ENCODE results near the gene DOCK9.

Gene DOCK9

GRCh38 chr13:98883998-98884397, 93.9 kb downstream of the DOCK9 start:
- Histone ChIP-seq H3K27me3 (ENCODE audit: control insufficient read depth in 2 of 2, insufficient read depth in 2 of 2, low read length in 2 of 2) (no peaks in the 10 kb centered on the region), H3K27ac (ENCODE audit: low read depth in 2 of 2, low read length in 2 of 2) (no peak overlapping the region), H3K36me3 (ENCODE audit: control insufficient read depth in 2 of 2, insufficient read depth in 2 of 2, low read length in 2 of 2) (peaks cover 44 to 51% of the 10 kb centered on the region in 2 donors), H3K9me3 (ENCODE audit: control insufficient read depth in 2 of 2, low read length in 2 of 2) (no peaks in the 10 kb centered on the region), H3K4me3 (ENCODE audit: low read length in 2 of 2) (no peak overlapping the region), H3K9ac (ENCODE audit: low read depth in 1 of 2, low read length in 2 of 2) (no peak overlapping the region), H3K4me1 (ENCODE audit: control insufficient read depth in 2 of 2, insufficient read depth in 2 of 2, low read length in 2 of 2) (no peaks in the 10 kb centered on the region)

DNA sequence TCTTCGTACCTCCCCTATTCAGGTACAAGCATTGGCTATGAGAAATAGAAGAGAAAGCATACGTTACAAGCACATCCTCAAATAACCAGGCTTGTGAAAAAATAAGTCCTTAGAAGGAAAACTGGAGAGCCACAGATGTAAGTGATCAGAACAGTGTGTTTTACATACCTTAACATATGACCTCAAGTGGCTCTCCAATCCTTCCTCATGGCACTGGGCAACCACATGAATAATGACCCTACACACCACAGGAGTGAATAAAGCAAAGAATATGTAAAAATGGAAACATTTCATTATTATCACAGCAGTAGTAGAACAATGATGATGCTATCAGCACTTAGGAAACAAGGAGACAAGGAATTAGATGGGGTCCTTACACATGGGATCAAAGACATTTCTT, 96.5 kb downstream of the DOCK9 start:
- H3K27ac ChIP-seq (ENCODE audit: low read depth in 2 of 2, low read length in 2 of 2) = no peak overlapping the region

GRCh38 chr13:98880677-98881076, 97.2 kb downstream of the DOCK9 start:
- Histone ChIP-seq H3K36me3 (ENCODE audit: control insufficient read depth in 2 of 2, insufficient read depth in 2 of 2, low read length in 2 of 2) (peaks cover 41 to 45% of the 10 kb centered on the region in 2 donors), H3K9me3 (ENCODE audit: control insufficient read depth in 2 of 2, low read length in 2 of 2) (no peaks in the 10 kb centered on the region), H3K27ac (ENCODE audit: low read depth in 2 of 2, low read length in 2 of 2) (no peak overlapping the region), H3K4me3 (ENCODE audit: low read length in 2 of 2) (no peak overlapping the region), H3K4me1 (ENCODE audit: control insufficient read depth in 2 of 2, insufficient read depth in 2 of 2, low read length in 2 of 2) (no peaks in the 10 kb centered on the region), H3K27me3 (ENCODE audit: control insufficient read depth in 2 of 2, insufficient read depth in 2 of 2, low read length in 2 of 2) (no peaks in the 10 kb centered on the region), H3K9ac (ENCODE audit: low read depth in 1 of 2, low read length in 2 of 2) (no peak overlapping the region)

More for the DNA sequence above, 96.5 kb downstream of the DOCK9 start:
- no peaks in the 10 kb centered on the region for H3K27me3 ChIP-seq (ENCODE audit: control insufficient read depth in 2 of 2, insufficient read depth in 2 of 2, low read length in 2 of 2)
- H3K4me1 ChIP-seq (ENCODE audit: control insufficient read depth in 2 of 2, insufficient read depth in 2 of 2, low read length in 2 of 2) = no peaks in the 10 kb centered on the region
- H3K9ac ChIP-seq (ENCODE audit: low read depth in 1 of 2, low read length in 2 of 2) = no peak overlapping the region
- H3K4me3 ChIP-seq (ENCODE audit: low read length in 2 of 2) = no peak overlapping the region
- no peaks in the 10 kb centered on the region for H3K9me3 ChIP-seq (ENCODE audit: control insufficient read depth in 2 of 2, low read length in 2 of 2)
- H3K36me3 ChIP-seq (ENCODE audit: control insufficient read depth in 2 of 2, insufficient read depth in 2 of 2, low read length in 2 of 2) = peaks cover 41 to 45% of the 10 kb centered on the region in 2 donors

DNA sequence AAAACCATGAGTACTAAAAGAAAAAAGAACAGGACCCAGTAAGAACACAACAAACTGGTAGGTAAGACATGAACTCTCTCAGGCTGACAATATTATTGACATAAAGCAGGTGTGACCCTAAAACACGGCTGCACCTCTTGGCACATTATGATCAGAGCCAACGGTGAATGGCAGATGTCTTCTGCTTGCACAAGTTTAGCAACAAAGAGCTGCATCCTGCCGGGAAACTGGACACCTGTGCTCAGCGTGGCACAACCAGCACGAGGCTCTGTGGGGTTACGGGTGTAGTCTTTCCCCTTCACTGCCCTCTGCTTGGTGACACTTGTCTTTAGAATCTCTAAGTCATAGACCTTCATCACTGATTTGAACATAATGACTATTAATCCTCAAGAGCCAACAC, 97.9 kb downstream of the DOCK9 start:
- Histone ChIP-seq H3K27ac (ENCODE audit: low read depth in 2 of 2, low read length in 2 of 2) (no peak overlapping the region), H3K4me3 (ENCODE audit: low read length in 2 of 2) (no peak overlapping the region), H3K9me3 (ENCODE audit: control insufficient read depth in 2 of 2, low read length in 2 of 2) (no peaks in the 10 kb centered on the region), H3K9ac (ENCODE audit: low read depth in 1 of 2, low read length in 2 of 2) (no peak overlapping the region), H3K4me1 (ENCODE audit: control insufficient read depth in 2 of 2, insufficient read depth in 2 of 2, low read length in 2 of 2) (no peaks in the 10 kb centered on the region), H3K36me3 (ENCODE audit: control insufficient read depth in 2 of 2, insufficient read depth in 2 of 2, low read length in 2 of 2) (peaks cover 40 to 41% of the 10 kb centered on the region in 2 donors), H3K27me3 (ENCODE audit: control insufficient read depth in 2 of 2, insufficient read depth in 2 of 2, low read length in 2 of 2) (no peaks in the 10 kb centered on the region)

GRCh38 chr13:98879127-98879520, 98.7 kb downstream of the DOCK9 start:
- H3K27ac ChIP-seq (ENCODE audit: low read depth in 2 of 2, low read length in 2 of 2) = no peak overlapping the region
- H3K4me1 ChIP-seq (ENCODE audit: control insufficient read depth in 2 of 2, insufficient read depth in 2 of 2, low read length in 2 of 2) = no peaks in the 10 kb centered on the region
- no peaks in the 10 kb centered on the region for H3K27me3 ChIP-seq (ENCODE audit: control insufficient read depth in 2 of 2, insufficient read depth in 2 of 2, low read length in 2 of 2)
- no peak overlapping the region for H3K4me3 ChIP-seq (ENCODE audit: low read length in 2 of 2)
- no peaks in the 10 kb centered on the region for H3K9me3 ChIP-seq (ENCODE audit: control insufficient read depth in 2 of 2, low read length in 2 of 2)
- H3K36me3 ChIP-seq (ENCODE audit: control insufficient read depth in 2 of 2, insufficient read depth in 2 of 2, low read length in 2 of 2) = peaks cover 32 to 36% of the 10 kb centered on the region in 2 donors
- H3K9ac ChIP-seq (ENCODE audit: low read depth in 1 of 2, low read length in 2 of 2) = no peak overlapping the region

- Histone ChIP-seq H3K9ac (ENCODE audit: low read depth in 1 of 2, low read length in 2 of 2) (no peak overlapping the region), H3K27me3 (ENCODE audit: control insufficient read depth in 2 of 2, insufficient read depth in 2 of 2, low read length in 2 of 2) (no peaks in the 10 kb centered on the region), H3K9me3 (ENCODE audit: control insufficient read depth in 2 of 2, low read length in 2 of 2) (no peaks in the 10 kb centered on the region), H3K27ac (ENCODE audit: low read depth in 2 of 2, low read length in 2 of 2) (no peak overlapping the region), H3K36me3 (ENCODE audit: control insufficient read depth in 2 of 2, insufficient read depth in 2 of 2, low read length in 2 of 2) (peaks cover 29 to 36% of the 10 kb centered on the region in 2 donors), H3K4me3 (ENCODE audit: low read length in 2 of 2) (no peak overlapping the region), H3K4me1 (ENCODE audit: control insufficient read depth in 2 of 2, insufficient read depth in 2 of 2, low read length in 2 of 2) (no peaks in the 10 kb centered on the region)
Observed at GRCh38 chr13:98878486-98879126, 99.3 kb downstream of the DOCK9 start.

GRCh38 chr13:98877936-98878335, 99.9 kb downstream of the DOCK9 start:
- H3K27me3 ChIP-seq (ENCODE audit: control insufficient read depth in 2 of 2, insufficient read depth in 2 of 2, low read length in 2 of 2) = no peaks in the 10 kb centered on the region
- H3K4me1 ChIP-seq (ENCODE audit: control insufficient read depth in 2 of 2, insufficient read depth in 2 of 2, low read length in 2 of 2) = no peaks in the 10 kb centered on the region
- H3K9me3 ChIP-seq (ENCODE audit: control insufficient read depth in 2 of 2, low read length in 2 of 2) = peaks cover 0 to 3% of the 10 kb centered on the region in 2 donors
- H3K9ac ChIP-seq (ENCODE audit: low read depth in 1 of 2, low read length in 2 of 2) = no peak overlapping the region
- peaks cover 29 to 42% of the 10 kb centered on the region in 2 donors for H3K36me3 ChIP-seq (ENCODE audit: control insufficient read depth in 2 of 2, insufficient read depth in 2 of 2, low read length in 2 of 2)
- H3K27ac ChIP-seq (ENCODE audit: low read depth in 2 of 2, low read length in 2 of 2) = no peak overlapping the region
- no peak overlapping the region for H3K4me3 ChIP-seq (ENCODE audit: low read length in 2 of 2)

DNA sequence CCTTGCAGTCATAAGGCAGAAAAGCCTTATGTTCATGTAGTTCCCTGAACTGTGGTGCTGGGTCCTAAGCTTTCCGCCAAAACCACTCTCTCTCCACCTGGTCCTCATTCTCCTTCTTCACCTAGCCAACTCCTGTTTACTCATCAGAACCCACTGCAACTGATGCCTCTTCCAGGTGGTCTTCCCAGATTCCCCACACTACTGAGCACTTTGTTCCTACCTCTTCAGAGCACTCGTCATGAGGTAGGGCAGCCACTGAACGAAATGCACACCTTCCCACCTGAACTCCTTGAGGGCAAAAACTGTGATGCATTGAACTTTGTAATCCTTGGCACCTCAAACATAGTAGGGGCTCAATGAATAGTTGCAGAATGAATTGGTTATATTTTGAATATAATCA, 100.4 kb downstream of the DOCK9 start:
- no peaks in the 10 kb centered on the region for H3K27me3 ChIP-seq (ENCODE audit: control insufficient read depth in 2 of 2, insufficient read depth in 2 of 2, low read length in 2 of 2)
- H3K9ac ChIP-seq (ENCODE audit: low read depth in 1 of 2, low read length in 2 of 2) = no peak overlapping the region
- peaks cover 24 to 42% of the 10 kb centered on the region in 2 donors for H3K36me3 ChIP-seq (ENCODE audit: control insufficient read depth in 2 of 2, insufficient read depth in 2 of 2, low read length in 2 of 2)
- H3K9me3 ChIP-seq (ENCODE audit: control insufficient read depth in 2 of 2, low read length in 2 of 2) = peaks cover 0 to 3% of the 10 kb centered on the region in 2 donors
- no peak overlapping the region for H3K27ac ChIP-seq (ENCODE audit: low read depth in 2 of 2, low read length in 2 of 2)
- H3K4me3 ChIP-seq (ENCODE audit: low read length in 2 of 2) = no peak overlapping the region
- H3K4me1 ChIP-seq (ENCODE audit: control insufficient read depth in 2 of 2, insufficient read depth in 2 of 2, low read length in 2 of 2) = no peaks in the 10 kb centered on the region

DNA sequence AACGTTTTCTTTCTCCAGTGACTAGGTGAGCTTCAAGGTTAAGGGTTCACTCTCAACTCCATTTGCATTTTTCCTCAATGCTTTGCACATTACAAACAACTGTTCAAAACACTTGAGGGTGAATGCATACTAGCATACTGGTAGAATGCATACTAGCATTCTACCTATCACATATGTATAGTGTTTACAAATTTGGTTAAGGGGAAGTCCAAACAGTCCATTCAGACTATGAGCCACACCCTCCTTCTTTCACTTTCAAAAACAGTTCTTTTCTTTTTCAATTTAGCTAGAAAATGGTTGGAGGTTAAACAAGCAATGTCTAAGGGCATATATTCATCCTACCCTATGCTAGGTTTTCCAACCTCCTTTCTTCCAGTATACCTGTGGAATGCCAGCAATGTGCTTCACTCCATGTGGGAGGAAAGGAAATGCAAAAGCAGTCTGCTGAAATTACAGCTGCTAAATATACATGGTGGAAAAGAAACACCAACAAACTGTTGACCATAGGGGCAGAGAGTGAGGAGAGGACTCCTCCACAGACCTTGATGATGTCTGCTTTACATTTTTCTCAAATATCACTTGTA, 102.6 kb downstream of the DOCK9 start:
- Histone ChIP-seq H3K27ac (ENCODE audit: low read depth in 2 of 2, low read length in 2 of 2) (no peak overlapping the region), H3K9me3 (ENCODE audit: control insufficient read depth in 2 of 2, low read length in 2 of 2) (peaks cover 0 to 3% of the 10 kb centered on the region in 2 donors), H3K36me3 (ENCODE audit: control insufficient read depth in 2 of 2, insufficient read depth in 2 of 2, low read length in 2 of 2) (peaks cover 6 to 30% of the 10 kb centered on the region in 2 donors), H3K27me3 (ENCODE audit: control insufficient read depth in 2 of 2, insufficient read depth in 2 of 2, low read length in 2 of 2) (no peaks in the 10 kb centered on the region), H3K4me3 (ENCODE audit: low read length in 2 of 2) (no peak overlapping the region), H3K9ac (ENCODE audit: low read depth in 1 of 2, low read length in 2 of 2) (no peak overlapping the region), H3K4me1 (ENCODE audit: control insufficient read depth in 2 of 2, insufficient read depth in 2 of 2, low read length in 2 of 2) (no peaks in the 10 kb centered on the region)

- peaks cover 0 to 20% of the 10 kb centered on the region in 2 donors for H3K36me3 ChIP-seq (ENCODE audit: control insufficient read depth in 2 of 2, insufficient read depth in 2 of 2, low read length in 2 of 2)
- H3K27me3 ChIP-seq (ENCODE audit: control insufficient read depth in 2 of 2, insufficient read depth in 2 of 2, low read length in 2 of 2) = no peaks in the 10 kb centered on the region
- H3K4me1 ChIP-seq (ENCODE audit: control insufficient read depth in 2 of 2, insufficient read depth in 2 of 2, low read length in 2 of 2) = no peaks in the 10 kb centered on the region
- peaks cover 0 to 3% of the 10 kb centered on the region in 2 donors for H3K9me3 ChIP-seq (ENCODE audit: control insufficient read depth in 2 of 2, low read length in 2 of 2)
- H3K27ac ChIP-seq (ENCODE audit: low read depth in 2 of 2, low read length in 2 of 2) = no peak overlapping the region
- no peak overlapping the region for H3K9ac ChIP-seq (ENCODE audit: low read depth in 1 of 2, low read length in 2 of 2)
- no peak overlapping the region for H3K4me3 ChIP-seq (ENCODE audit: low read length in 2 of 2)
Observed at GRCh38 chr13:98874029-98874397, 103.9 kb downstream of the DOCK9 start.
